Fibroblast of villous mesenchyme (primary cell): ENCODE data around the gene PAPPA. TPM values are rescaled to one million over a fixed set of nuclear protein-coding genes. Genes with fewer than 3 reads are reported as not detected.

Experiments used
- DNase-seq: peaks from one replicate; pipeline ENCODE4 v3.0.0-alpha.2; 2010; ENCODE audit warnings: low read depth
- H3K4me3 ChIP-seq: 2 replicates; pipeline ENCODE4 v1.5.1; 2011; ENCODE audit warnings: low read depth, mild to moderate bottlenecking, low read length
- total RNA-seq: library from RNA; depleted of rRNA; stranded (reverse); fragments of >200 nt; gene quantifications from 2 replicates; pipeline ENCODE4 v1.2.3, GENCODE V29; 2012
- TF ChIP-seq, protein P1 (sequence below): IDR thresholded peaks from 2 replicates; pipeline ENCODE4 v1.5.1; 2012; ENCODE audit warnings: low read depth, mild to moderate bottlenecking, low read length; ENCODE audit not compliant: insufficient read depth

PAPPA gene
- total RNA-seq, 1 donor = 104 TPM

DNA sequence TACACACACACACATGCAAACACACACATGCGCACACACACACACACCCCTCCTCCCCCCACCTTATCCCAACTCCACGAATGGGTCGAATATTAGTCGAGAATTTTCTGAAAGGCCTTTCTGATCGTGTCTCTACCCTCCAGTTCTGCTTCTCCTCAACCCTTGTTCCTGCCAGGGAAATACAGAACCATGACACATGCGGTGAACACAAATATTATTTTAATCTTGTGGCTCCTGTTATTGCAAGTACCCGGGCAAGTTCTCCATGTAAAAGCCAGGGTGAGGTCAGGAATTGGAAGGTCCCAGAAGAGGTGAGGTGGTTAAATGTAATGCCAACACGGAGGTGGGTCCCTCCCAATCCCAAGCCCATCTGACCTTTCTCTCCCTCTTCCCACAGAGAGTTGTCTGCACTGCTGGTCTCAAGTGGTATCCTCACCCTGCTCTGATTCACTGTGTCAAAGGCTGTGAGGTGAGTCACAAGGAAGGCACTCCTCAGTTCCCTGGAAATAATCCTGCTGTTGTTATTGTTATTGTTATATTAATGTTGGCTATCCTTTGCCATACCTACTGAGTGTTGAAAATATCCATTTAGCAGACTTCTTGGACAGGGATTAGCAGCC lies 223.7 kb downstream of the PAPPA start:
- TF ChIP-seq, protein P1, sequence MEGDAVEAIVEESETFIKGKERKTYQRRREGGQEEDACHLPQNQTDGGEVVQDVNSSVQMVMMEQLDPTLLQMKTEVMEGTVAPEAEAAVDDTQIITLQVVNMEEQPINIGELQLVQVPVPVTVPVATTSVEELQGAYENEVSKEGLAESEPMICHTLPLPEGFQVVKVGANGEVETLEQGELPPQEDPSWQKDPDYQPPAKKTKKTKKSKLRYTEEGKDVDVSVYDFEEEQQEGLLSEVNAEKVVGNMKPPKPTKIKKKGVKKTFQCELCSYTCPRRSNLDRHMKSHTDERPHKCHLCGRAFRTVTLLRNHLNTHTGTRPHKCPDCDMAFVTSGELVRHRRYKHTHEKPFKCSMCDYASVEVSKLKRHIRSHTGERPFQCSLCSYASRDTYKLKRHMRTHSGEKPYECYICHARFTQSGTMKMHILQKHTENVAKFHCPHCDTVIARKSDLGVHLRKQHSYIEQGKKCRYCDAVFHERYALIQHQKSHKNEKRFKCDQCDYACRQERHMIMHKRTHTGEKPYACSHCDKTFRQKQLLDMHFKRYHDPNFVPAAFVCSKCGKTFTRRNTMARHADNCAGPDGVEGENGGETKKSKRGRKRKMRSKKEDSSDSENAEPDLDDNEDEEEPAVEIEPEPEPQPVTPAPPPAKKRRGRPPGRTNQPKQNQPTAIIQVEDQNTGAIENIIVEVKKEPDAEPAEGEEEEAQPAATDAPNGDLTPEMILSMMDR = no peak
- DNase-seq = peak; percentile 68
- H3K4me3 ChIP-seq = no peak overlapping the region

DNA sequence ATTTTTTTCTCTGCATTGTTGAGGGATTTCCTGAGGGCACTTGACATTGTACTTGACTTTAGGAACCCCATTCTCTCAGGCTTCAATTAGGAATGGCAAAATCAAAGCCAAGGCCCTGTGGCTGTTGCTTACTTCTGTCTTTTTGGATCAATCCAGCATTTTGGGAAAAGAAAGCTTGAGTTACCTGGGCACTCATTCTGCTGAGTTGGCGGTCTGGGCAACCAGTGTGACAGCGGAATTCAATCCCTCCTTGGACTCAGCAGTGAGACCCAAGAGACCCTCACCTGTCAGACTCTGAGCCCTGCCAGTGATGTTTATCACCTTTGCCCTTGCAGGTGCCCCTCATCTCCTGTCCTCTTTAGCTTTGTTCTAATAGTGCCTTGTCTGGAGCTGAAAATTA lies 225.3 kb downstream of the PAPPA start:
- DNase-seq = no peak
- TF ChIP-seq, protein P1 = no peak

DNA sequence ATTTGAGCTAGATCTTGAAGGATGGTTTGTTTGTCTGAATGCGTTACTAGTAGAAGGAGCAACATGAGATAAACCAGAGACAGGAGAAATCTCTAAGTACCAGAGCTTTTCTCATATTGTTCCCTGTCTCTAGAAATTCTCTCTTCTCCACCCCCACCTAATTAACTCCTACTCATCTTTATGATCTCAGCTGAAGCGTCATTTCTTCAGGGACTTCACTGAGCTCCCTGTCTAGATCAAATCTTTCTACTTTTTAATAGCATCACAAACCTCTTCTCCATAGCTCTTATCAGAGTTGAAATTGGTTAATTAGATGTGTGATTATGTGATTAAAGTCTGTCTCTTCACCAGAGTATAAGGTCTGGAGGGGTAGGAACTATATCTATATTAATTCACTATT lies 226.2 kb downstream of the PAPPA start:
- no peak for DNase-seq
- no peak overlapping the region for H3K4me3 ChIP-seq
- TF ChIP-seq, protein P1 = no peak

More for the DNA sequence above, 225.3 kb downstream of the PAPPA start:
- H3K4me3 ChIP-seq = no peak overlapping the region

DNA sequence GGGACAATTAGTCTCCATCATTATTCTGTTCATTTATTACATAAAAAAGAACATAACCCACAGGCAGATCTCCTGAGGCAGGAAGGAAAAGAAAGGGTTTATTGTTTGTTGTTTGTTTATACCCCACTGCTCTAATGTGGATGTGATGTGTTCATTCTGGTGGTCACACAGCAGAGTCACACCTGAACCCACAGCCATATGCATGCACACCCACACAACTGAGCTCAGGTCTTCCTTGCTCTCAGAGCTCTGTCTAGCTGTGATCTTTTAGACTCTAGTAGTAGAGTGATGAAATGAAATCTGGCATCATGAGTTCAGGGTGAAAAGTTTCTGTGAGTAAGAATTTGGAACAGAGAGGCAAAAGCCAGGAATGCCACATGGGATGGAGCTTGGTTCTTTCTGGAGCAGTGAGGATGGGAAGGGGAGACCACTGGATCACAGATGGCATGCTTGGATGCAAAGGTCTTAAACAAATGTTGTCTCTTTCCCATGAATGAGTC lies 227.0 kb downstream of the PAPPA start:
- DNase-seq = peak; percentile 17
- TF ChIP-seq, protein P1 = no peak
- no peak overlapping the region for H3K4me3 ChIP-seq

DNA sequence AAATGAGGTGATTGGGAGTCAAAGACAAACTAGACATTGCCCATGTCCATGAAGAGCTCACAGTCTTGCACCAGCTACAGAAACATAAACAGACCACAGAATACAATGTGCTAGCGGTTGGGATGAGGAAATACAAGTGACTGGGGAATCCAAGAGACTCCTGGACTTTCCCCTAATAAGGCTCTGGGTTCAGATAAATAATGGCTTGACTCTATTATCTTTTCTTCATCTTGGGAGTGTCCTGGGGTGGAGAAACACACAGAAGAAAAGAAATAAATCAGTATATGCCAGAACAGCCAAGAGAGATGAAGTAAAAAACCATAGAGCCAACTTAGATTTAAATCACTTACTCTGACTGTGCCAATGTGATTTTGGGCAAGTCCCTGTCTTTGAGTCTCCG lies 227.8 kb downstream of the PAPPA start:
- no peak overlapping the region for H3K4me3 ChIP-seq
- TF ChIP-seq, protein P1 = no peak
- DNase-seq = peak; percentile 72

DNA sequence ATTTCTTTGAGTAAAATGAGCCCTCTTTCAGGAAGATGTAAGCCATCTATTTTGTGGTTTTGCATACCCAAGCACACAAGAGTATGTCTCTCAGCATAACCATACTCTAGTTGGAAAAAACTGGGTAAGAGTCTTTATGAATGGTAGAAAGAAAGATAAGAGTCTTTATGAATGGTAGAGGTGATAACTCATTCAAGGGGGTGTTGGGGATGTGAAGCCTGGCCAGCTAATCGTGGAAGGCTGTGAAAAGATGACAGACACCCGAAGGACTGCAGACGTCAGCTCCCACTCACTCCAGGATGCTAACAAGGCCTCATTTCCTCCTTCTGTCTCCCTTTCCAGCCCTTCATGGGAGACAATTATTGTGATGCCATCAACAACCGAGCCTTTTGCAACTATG lies 228.5 kb downstream of the PAPPA start:
- H3K4me3 ChIP-seq = no peak overlapping the region
- no peak for DNase-seq
- TF ChIP-seq, protein P1 = no peak

DNA sequence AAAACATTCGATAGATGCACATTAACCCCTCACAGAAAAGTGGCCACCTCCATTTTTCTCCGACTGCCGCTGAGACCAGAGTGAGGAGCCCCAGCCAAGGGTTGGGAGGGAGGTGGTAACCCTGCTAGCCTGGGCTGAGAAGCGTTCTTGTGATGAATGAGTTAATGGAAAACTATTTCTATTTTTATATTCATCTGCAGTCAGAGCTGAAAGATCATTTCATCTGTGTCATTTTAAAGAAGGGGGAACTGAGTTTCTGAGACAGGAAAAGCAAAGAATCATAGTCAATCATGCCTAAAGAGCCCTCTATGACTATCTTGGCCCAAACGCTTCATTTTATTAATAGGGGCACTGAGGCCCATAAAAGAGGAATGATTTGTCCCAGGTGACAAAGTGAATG lies 229.5 kb downstream of the PAPPA start:
- no peak overlapping the region for H3K4me3 ChIP-seq
- TF ChIP-seq, protein P1 = no peak
- no peak for DNase-seq
